ENCODE measurements around the gene EARS2.
A peak's percentile ranks its signal among the peaks of the same experiment; 100 is the strongest.

EARS2 gene

GRCh38 chr16:23482778-23483177 lies 74.4 kb downstream of the EARS2 start:
- H3K4me3 ChIP-seq: no peak overlapping the region
- H3K36me3 ChIP-seq: peaks cover 99 to 100% (median 100%) of the 10 kb centered on the region in 11 experiments
- peaks cover 32 to 99% (median 70%) of the 10 kb centered on the region in 11 experiments; a peak in 21 of 22 replicates for H4K20me1 ChIP-seq

GRCh38 chr16:23480257-23480656 lies 76.9 kb downstream of the EARS2 start:
- no peak overlapping the region for H3K4me2 ChIP-seq
- H3K4me3 ChIP-seq: no peak overlapping the region
- no peak overlapping the region for H3K27ac ChIP-seq
- peaks cover 98 to 100% (median 100%) of the 10 kb centered on the region in 11 experiments for H3K36me3 ChIP-seq
- H3K4me1 ChIP-seq: no peaks in the 10 kb centered on the region
- no peaks in the 10 kb centered on the region for H3K27me3 ChIP-seq
- H3K9ac ChIP-seq: 0 out of 22 replicates have a peak overlapping the region, but pooled peaks of 1 of the 11 experiments have one; percentile 13
- H4K20me1 ChIP-seq: peaks cover 10 to 99% (median 50%) of the 10 kb centered on the region in 11 experiments; a peak in 21 of 22 replicates
- no peak for TF ChIP-seq Cebpa-rat (IDR thresholded peaks at IDR 0.05)
- no peaks in the 10 kb centered on the region for H3K9me3 ChIP-seq (replicated peaks in 1 of 11)

More at GRCh38 chr16:23482778-23483177, 74.4 kb downstream of the EARS2 start:
- no peak overlapping the region for H3K4me2 ChIP-seq
- H3K4me1 ChIP-seq: peaks cover 0 to 13% (median 0%) of the 10 kb centered on the region in 10 experiments; a peak in 3 of 20 replicates
- TF ChIP-seq Cebpa-rat (IDR thresholded peaks at IDR 0.05): no peak
- H3K27ac ChIP-seq: no peak overlapping the region
- H3K9ac ChIP-seq: no peak overlapping the region; a peak in 1 of 22 replicates
- H3K27me3 ChIP-seq: no peaks in the 10 kb centered on the region
- H3K9me3 ChIP-seq (replicated peaks in 1 of 11): no peaks in the 10 kb centered on the region

DNA sequence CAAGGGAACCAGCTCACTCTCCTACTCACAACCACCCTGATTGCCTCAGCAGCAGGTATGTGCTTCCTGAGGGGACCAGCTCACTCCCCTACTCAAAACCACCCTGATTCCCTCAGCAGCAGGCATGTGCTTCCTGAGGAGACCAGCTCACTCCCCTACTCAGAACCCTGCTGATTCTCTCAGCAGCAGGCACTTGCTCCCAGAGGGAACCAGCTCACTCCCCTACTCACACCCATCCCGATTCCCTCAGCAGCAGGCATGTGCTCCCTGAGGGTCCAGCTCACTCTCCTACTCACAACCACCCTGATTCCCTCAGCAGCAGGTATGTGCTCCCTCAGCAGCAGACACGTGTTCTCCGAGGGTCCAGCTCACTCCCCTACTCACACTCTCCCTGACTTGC lies 78.0 kb downstream of the EARS2 start:
- no peaks in the 10 kb centered on the region for H3K9me3 ChIP-seq (replicated peaks in 1 of 11)
- H3K4me3 ChIP-seq: no peak overlapping the region
- no peaks in the 10 kb centered on the region for H3K27me3 ChIP-seq
- TF ChIP-seq Cebpa-rat (IDR thresholded peaks at IDR 0.05): no peak
- no peak overlapping the region for H3K4me2 ChIP-seq
- H3K36me3 ChIP-seq: peaks cover 98 to 100% (median 100%) of the 10 kb centered on the region in 11 experiments
- no peak overlapping the region for H3K27ac ChIP-seq
- H4K20me1 ChIP-seq: peaks cover 6 to 99% (median 49%) of the 10 kb centered on the region in 11 experiments; a peak in 19 of 22 replicates
- H3K4me1 ChIP-seq: no peaks in the 10 kb centered on the region
- no peak overlapping the region for H3K9ac ChIP-seq

DNA sequence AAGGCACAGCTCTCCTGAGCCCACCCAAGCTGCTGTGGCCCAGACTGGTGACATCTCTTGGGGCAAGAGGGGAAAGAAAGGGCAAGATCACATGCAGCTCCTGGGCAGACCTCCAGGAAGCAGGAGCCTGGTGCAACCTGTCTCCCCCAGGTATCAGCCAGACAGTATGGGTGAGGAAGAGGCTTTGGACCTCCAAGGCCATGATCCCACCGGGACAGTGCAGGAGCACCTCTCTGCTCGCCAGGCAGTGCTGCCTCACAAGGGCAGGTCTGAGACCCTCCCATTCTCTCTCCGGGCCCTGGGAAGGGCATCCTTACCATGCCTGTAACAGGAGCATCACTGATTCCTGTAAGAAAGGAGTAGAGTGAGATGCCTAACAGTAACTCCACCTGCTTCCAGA lies 78.6 kb downstream of the EARS2 start:
- H4K20me1 ChIP-seq: peaks cover 6 to 98% (median 49%) of the 10 kb centered on the region in 11 experiments; a peak in 19 of 22 replicates
- TF ChIP-seq Cebpa-rat (IDR thresholded peaks at IDR 0.05): no peak
- no peaks in the 10 kb centered on the region for H3K9me3 ChIP-seq (replicated peaks in 1 of 11)
- H3K4me1 ChIP-seq: no peaks in the 10 kb centered on the region
- no peak overlapping the region for H3K4me2 ChIP-seq
- no peak overlapping the region for H3K9ac ChIP-seq
- H3K4me3 ChIP-seq: no peak overlapping the region
- H3K36me3 ChIP-seq: peaks cover 99 to 100% (median 100%) of the 10 kb centered on the region in 11 experiments
- no peaks in the 10 kb centered on the region for H3K27me3 ChIP-seq
- no peak overlapping the region for H3K27ac ChIP-seq

DNA sequence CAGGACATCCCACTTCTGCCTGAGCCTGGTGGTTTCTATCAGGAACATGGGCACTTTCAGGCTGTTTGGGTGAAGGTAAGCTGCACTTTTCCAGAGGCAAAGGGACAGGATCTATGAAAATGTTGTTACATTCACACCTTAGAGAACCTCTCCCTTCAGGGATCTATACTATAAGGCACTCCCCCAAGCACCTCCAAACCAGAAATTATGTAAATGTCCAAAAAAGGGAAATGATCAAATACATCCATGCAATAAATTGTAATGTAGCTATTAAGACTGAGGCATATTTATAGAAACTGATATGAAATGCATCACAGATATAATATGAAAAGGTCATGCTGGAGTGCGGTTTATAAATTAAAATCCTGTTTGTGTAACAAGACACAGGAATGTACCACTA lies 80.9 kb downstream of the EARS2 start:
- Histone ChIP-seq H3K4me3 (no peak overlapping the region), H3K4me1 (no peaks in the 10 kb centered on the region), H4K20me1 (peaks cover 6 to 89% (median 42%) of the 10 kb centered on the region in 11 experiments; a peak in 19 of 22 replicates), H3K27me3 (no peaks in the 10 kb centered on the region), H3K4me2 (no peak overlapping the region), H3K9me3 (replicated peaks in 1 of 11) (no peaks in the 10 kb centered on the region), H3K27ac (no peak overlapping the region), H3K9ac (no peak overlapping the region), H3K36me3 (peaks cover 97 to 100% (median 100%) of the 10 kb centered on the region in 11 experiments)
- TF ChIP-seq Cebpa-rat (IDR thresholded peaks at IDR 0.05): no peak

All from BLaER1 treated with 17β-estradiol and CSF1 and Interleukin-3, amounts not matched to agents 10 nM and 100 nM (cell line).